Vagina (tissue), 2 donors: ENCODE measurements around the gene ZBTB38. TPM values are rescaled to one million over a fixed set of nuclear protein-coding genes. Genes with fewer than 3 reads are reported as not detected.

ENCODE experiments used
- DNase-seq, 2 donors: peaks; one replicate each; pipeline ENCODE4 v3.0.0-alpha.2; 2017; ENCODE audit errors: extremely low spot score in 2 of 2
- H3K27ac ChIP-seq: fragments of 200-600 bp; sonication (generic); one replicate; pipeline ENCODE4 v1.5.1; 2019
- H3K27me3 ChIP-seq: fragments of 200-600 bp; sonication (generic); one replicate; pipeline ENCODE4 v1.5.1; 2019
- H3K36me3 ChIP-seq, 2 donors: fragments of 200-600 bp; sonication (generic); one replicate each; pipeline ENCODE4 v1.5.1; 2017 to 2019
- H3K4me1 ChIP-seq: fragments of 200-600 bp; sonication (generic); one replicate; pipeline ENCODE4 v1.5.1; 2019
- H3K4me3 ChIP-seq, 2 donors: fragments of 200-600 bp; sonication (generic); 1 replicate in 1 of 2; 2 replicates in 1 of 2; pipeline ENCODE4 v1.5.1; 2016 to 2019
- H3K9me3 ChIP-seq: fragments of 200-600 bp; sonication (generic); one replicate; pipeline ENCODE4 v1.5.1; 2019
- CTCF ChIP-seq, 3 experiments: fragments of 450-650 bp in 2 of 3; fragments of 200-600 bp in 1 of 3; sonication (generic) in 1 of 3; IDR thresholded peaks; one replicate each; pipeline ENCODE4 v1.5.1; 2017 to 2019; ENCODE audit warnings: antibody characterized with exemption in 3 of 3, mild to moderate bottlenecking in 2 of 3, moderate library complexity in 2 of 3
- POLR2A ChIP-seq, 2 donors: fragments of 450-650 bp; IDR thresholded peaks; one replicate each; pipeline ENCODE4 v1.6.1; 2017; ENCODE audit warnings: antibody characterized with exemption in 2 of 2, mild to moderate bottlenecking in 2 of 2, moderate library complexity in 2 of 2
- POLR2AphosphoS5 ChIP-seq, 2 donors: sonication (generic); formaldehyde crosslinking; IDR thresholded peaks; one replicate each; pipeline ENCODE4 v1.9.0; 2017; ENCODE audit warnings: antibody characterized with exemption in 2 of 2, mild to moderate bottlenecking in 2 of 2, low read depth in 1 of 2; ENCODE audit not compliant: insufficient read depth in 1 of 2
- intact Hi-C: fragments of 100-400 bp; cut with DNase I; formaldehyde crosslinking; loops from one replicate; pipeline ENCODE4 v1.15.1; 2023
- total RNA-seq: library from RNA; depleted of rRNA; stranded (reverse); fragments of >200 nt; gene quantifications from one replicate; pipeline ENCODE4 v1.2.3, GENCODE V29; 2016

ZBTB38 gene
- total RNA-seq, 1 donor from 2014 or later = 88.6 TPM

GRCh38 chr3:141366285-141367037, 1.8 kb upstream of the ZBTB38 start:
- Histone ChIP-seq H3K9me3 (no peaks in the 10 kb centered on the region), H3K4me3 (no peak overlapping the region), H3K36me3 (no peaks in the 10 kb centered on the region), H3K4me1 (peaks cover 44% of the 10 kb centered on the region), H3K27me3 (no peaks in the 10 kb centered on the region), H3K27ac (peak overlapping the region; percentile 94)
- intact Hi-C loops = loop anchor here (10.0 kb wide), 2 partner anchors 48 to 62 kb away; no protein-coding TSS in a partner anchor
- DNase-seq = peak in 1 of 2 donors; percentile 79
- no peak for TF ChIP-seq POLR2A (IDR thresholded peaks at IDR 0.05)

- Histone ChIP-seq H3K27me3 (no peaks in the 10 kb centered on the region), H3K4me3 (no peak overlapping the region), H3K4me1 (peaks cover 43% of the 10 kb centered on the region), H3K27ac (peak overlapping the region; percentile 94), H3K36me3 (no peaks in the 10 kb centered on the region), H3K9me3 (no peaks in the 10 kb centered on the region)
- intact Hi-C loops = loop anchor here (10.0 kb wide), 2 partner anchors 48 to 62 kb away; no protein-coding TSS in a partner anchor
- TF ChIP-seq CTCF (IDR thresholded peaks at IDR 0.05) = no peak
- TF ChIP-seq POLR2A (IDR thresholded peaks at IDR 0.05) = no peak
- no peak for TF ChIP-seq POLR2AphosphoS5 (IDR thresholded peaks at IDR 0.05; ENCODE audit: insufficient read depth in 1 of 2, low read depth in 1 of 2)
- no peak for DNase-seq
Observed at GRCh38 chr3:141367038-141367730, 1.1 kb upstream of the ZBTB38 start.

GRCh38 chr3:141368925-141369794, 856 bp downstream of the ZBTB38 start:
- H3K9me3 ChIP-seq = no peaks in the 10 kb centered on the region
- H3K4me3 ChIP-seq = peak overlapping the region; percentile 12 to 31
- peak overlapping the region; percentile 94 for H3K27ac ChIP-seq
- H3K36me3 ChIP-seq = no peaks in the 10 kb centered on the region
- intact Hi-C loops = loop anchor here (10.0 kb wide), 2 partner anchors 46 to 64 kb away; no protein-coding TSS in a partner anchor
- H3K27me3 ChIP-seq = no peaks in the 10 kb centered on the region
- TF ChIP-seq CTCF (IDR thresholded peaks at IDR 0.05) = no peak
- no peak for TF ChIP-seq POLR2AphosphoS5 (IDR thresholded peaks at IDR 0.05; ENCODE audit: insufficient read depth in 1 of 2, low read depth in 1 of 2)
- TF ChIP-seq POLR2A (IDR thresholded peaks at IDR 0.05) = no peak
- no peak for DNase-seq
- peaks cover 43% of the 10 kb centered on the region for H3K4me1 ChIP-seq

- peaks cover 43% of the 10 kb centered on the region for H3K4me1 ChIP-seq
- peak overlapping the region; percentile 94 for H3K27ac ChIP-seq
- no peaks in the 10 kb centered on the region for H3K9me3 ChIP-seq
- H3K36me3 ChIP-seq = no peaks in the 10 kb centered on the region
- TF ChIP-seq POLR2A (IDR thresholded peaks at IDR 0.05) (no peak), POLR2AphosphoS5 (IDR thresholded peaks at IDR 0.05; ENCODE audit: insufficient read depth in 1 of 2, low read depth in 1 of 2) (peak in 1 of 2 donors; percentile 87), CTCF (IDR thresholded peaks at IDR 0.05) (peak in 1 of 3 experiments; percentile 32)
- no peak overlapping the region for H3K4me3 ChIP-seq
- intact Hi-C loops = no loop called here
- DNase-seq = no peak
- H3K27me3 ChIP-seq = no peaks in the 10 kb centered on the region
Observed at GRCh38 chr3:141370065-141370533, 1.8 kb downstream of the ZBTB38 start.

GRCh38 chr3:141371882-141372281, 3.6 kb downstream of the ZBTB38 start:
- Histone ChIP-seq H3K4me1 (peaks cover 31% of the 10 kb centered on the region), H3K27me3 (no peaks in the 10 kb centered on the region), H3K4me3 (no peak overlapping the region), H3K9me3 (no peaks in the 10 kb centered on the region), H3K36me3 (no peaks in the 10 kb centered on the region), H3K27ac (no peak overlapping the region)
- intact Hi-C loops = no loop called here
- TF ChIP-seq POLR2AphosphoS5 (IDR thresholded peaks at IDR 0.05; ENCODE audit: insufficient read depth in 1 of 2, low read depth in 1 of 2) (no peak), POLR2A (IDR thresholded peaks at IDR 0.05) (no peak), CTCF (IDR thresholded peaks at IDR 0.05) (no peak)
- no peak for DNase-seq
